Stimulated activated CD8-positive, alpha-beta memory T cell treated with anti-CD3 and anti-CD28 coated beads, Interleukin-4, amount 100 ng/mL, for 48 hours (primary cell): Measurements from ENCODE around the gene ITM2C.
A peak's percentile ranks its signal among the peaks of the same experiment; 100 is the strongest.

Experiments
- DNase-seq: peaks from one replicate; pipeline ENCODE4 v3.0.0-alpha.2; 2020

Gene ITM2C

GRCh38 chr2:230908595-230909191 lies 44.0 kb downstream of the ITM2C start:
- DNase-seq: peak; percentile 78

GRCh38 chr2:230909841-230910545 lies 45.3 kb downstream of the ITM2C start:
- peak; percentile 21 for DNase-seq

DNA sequence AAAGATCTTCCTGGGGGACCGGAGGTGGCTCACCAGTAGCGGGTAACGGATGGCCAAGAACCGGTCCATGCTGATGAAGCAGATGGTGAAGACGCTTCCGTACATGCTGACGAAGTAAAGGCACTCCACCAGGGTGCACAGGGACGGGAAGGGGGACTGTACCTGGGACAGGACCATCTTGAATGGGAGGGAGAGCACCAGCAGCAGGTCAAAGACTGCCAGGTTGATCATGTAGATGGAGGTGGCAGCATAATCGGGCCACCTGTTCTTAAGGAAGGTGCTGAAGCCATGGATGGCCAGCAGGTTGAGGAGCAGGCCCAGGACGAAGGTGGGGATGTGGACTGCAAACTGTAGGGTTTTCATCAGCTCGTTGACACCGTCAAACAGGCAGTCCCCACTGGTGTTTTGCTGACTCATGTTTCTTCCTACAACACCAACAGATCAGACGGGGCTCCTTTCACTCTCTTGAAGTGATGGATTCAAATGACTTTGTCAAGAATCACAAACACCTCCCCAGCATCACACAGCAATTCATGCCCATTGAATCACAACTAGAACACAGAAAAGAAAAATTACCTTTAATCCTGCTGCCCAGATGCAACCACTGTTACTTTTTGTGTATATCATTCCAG lies 45.9 kb downstream of the ITM2C start:
- DNase-seq: peak; percentile 22

- no peak for DNase-seq
Measured at GRCh38 chr2:230912046-230912445, 47.3 kb downstream of the ITM2C start.

- DNase-seq: no peak
Measured at GRCh38 chr2:230912724-230913123, 48.0 kb downstream of the ITM2C start.

DNA sequence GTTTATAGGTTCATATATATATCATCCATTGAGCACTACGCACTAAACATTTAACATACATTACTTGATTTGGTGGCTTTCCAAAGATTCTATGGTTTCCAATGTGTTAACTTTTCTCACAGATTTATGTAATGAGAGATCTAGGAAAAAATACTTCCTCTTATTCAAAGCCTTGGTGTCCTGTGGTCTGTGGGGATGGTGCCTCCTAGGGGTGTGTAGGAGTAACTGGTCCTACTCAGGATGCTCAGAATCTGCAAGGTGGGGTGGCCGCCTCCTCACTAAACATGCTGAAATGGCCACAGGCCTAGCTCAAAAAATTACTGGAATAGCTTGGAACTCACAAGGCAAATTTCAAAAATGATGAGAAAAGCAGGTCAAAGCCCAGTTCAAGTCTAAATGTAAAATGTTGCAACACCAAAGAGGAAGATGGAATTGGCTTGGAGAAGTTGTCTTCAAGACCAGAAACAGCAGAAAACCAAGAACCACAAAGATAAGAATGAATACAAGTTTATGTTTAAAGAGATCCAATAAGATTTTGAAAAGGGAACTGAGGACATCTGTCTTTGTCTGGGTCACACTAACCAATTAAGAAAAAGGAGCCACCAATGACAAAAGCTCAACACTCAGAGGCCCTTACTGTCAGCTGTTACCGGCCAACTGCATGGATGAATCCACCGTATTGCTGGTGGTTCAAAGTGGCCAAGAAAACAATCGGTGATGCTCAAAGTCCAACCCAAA lies 48.8 kb downstream of the ITM2C start:
- DNase-seq: peak; percentile 40

DNA sequence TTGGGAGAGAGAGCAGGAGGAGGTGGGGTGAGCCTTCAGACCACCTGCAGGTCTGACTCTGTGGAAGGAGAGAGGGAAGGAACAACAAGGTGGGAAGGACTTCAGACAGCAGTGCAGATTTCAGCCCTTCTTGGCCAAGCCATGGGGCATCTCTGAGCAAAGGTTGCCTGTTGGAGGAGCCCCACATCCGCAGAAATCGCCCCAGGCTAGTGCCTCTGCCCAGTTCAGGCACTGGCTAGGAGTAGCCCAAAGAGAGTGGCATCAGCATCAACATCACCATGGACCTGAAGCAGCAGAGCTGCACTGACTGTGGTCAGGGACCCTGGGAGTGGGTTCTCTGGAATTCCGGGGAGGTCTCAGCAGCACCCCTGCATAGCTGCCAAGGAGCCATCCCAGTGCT lies 50.1 kb downstream of the ITM2C start:
- DNase-seq: peak; percentile 24

DNA sequence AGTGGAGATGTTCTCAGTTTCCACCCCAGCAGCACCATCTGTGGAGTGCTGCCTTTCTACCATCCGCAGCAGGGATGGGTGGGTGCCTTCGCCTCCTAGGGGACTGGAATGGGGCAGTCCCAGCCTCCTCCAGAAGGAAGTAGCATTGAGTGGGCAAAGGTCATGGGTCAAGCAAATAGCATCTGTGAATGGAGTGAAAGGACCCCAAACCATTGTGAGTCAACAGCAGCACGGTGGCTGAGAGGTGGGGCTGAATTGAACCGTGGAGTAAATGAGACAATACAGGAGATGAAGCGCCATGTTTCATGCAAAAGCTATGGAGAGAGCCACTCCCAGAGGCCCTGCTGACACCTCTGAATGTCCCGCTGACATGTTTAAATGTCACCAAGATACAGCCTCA lies 50.6 kb downstream of the ITM2C start:
- DNase-seq: peak; percentile 22

GRCh38 chr2:230916218-230916617 lies 51.5 kb downstream of the ITM2C start:
- no peak for DNase-seq

GRCh38 chr2:230919240-230919639 lies 54.5 kb downstream of the ITM2C start:
- DNase-seq: no peak

DNA sequence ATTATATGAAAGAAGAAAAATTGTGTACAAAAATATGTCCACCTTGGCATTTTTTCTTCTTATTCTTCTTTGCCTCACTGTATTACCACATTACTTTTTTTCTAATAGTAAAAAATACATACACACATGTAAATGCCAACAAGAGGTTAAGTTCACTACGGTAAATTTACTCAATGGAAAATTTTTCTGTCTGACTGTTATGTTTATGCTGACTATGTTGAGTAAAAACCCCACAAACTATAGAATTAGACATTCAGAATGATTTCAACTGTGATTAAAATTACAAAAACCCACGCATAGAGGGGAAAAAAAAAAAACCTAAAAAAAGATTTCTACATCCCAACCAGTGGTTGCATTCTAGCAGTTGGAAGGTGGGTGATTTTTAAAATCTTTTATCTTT lies 54.9 kb downstream of the ITM2C start:
- no peak for DNase-seq

GRCh38 chr2:230920167-230920566 lies 55.4 kb downstream of the ITM2C start:
- DNase-seq: peak; percentile 33

DNA sequence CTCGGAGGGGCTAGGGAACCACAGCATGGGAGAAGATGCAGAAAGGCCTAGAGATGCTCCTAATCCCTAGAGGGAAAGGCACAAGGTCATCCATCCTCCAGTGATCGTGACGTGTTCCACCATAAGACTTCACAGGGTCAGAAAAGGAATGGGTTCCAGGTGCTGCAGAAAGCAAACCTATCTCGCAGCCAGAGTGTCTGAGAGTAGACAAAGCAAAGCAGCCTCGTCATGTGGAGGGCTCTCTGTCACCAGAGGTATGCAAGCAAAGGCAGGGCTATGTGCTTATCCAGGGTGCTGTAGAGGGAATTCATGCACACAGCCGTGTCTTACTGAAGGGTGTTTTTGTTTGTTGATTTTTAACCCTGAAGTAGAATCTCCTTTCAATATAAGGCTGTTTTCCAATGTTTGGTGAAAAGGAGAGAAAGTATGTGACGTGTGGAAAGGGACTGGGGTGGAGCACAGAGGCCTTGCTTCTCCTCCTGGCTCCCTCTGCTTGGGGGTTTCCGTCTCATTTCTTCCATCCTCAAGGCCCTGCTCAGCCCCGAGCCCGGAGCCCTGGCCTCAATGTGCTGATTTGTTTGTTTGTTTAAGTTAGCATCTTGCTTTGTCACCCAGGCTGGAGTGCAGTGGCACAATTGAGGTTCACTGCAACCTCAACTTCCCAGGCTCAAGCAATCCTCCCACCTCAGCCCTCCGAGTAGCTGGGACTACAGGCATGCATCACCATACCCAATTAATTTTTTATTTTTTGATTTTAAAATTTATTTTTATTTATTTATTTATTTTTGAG lies 57.3 kb downstream of the ITM2C start:
- peak; percentile 24 for DNase-seq

GRCh38 chr2:230922951-230923717 lies 58.4 kb downstream of the ITM2C start:
- peak; percentile 39 for DNase-seq

DNA sequence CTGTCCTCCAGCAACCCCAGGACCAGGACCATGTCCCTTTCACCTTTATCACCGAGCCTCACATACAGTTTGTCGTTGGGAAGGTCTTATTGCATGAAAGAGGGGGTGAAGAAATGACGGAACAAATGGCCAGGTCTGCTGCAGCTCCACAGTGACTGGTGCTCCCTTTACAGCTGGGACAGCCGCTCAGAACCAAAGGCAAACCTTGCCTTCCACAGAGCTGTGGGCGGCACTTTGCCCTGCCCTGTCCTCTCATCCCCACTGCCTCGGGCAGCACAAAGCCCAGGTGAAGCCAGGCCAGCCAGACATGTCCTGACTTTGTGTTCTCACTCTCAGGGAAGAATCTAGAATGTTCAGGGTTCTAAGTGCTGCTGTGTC lies 59.3 kb downstream of the ITM2C start:
- DNase-seq: no peak

DNA sequence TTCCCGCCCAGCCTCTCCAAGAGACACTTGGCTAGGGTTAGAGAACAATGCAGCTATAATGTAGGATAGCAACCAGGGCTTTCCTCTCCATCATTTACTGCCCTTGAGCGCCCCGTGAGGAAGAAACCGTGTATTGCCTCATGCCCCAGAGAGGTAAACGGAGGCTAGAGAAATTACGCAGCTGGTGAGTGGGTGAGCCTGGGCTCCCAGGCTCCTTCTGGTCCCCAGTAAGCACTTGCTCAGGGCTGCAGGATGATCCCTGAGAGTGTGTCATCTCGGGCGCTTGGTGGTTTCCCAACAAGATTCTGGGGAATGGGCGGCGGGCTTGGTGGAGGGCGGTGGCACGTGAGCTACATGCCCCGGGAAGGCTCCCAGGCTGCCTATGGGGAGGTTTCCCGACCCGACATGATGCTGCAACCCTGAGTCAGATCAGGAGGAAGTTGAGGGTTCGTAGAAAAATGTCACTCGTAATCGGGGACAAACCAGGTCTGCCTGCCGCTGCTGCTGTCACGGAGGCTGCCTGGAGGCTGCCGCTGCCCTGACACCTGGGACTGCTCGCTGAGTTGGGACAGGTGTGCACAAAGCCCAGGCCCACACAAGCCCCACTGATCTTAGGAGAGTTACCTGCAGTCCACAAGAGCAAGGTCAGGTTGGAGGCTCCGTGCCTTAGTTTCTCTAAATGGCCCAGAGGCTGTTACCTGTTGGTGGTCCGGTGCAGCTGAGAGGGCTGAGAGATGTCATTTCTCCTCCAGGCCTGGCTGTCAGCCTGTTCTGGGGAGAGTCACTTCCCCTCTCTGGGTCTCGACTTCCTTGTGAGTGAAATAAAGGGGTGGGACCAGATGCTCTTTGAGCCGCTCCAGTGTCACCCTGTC lies 60.0 kb downstream of the ITM2C start, which contains the start of gene GPR55:
Gene GPR55 (minus strand): TSS at position 773 of the 872 bp plus-strand sequence. CDS start 14,280 bp downstream, outside the sequence.
- DNase-seq: peak; percentile 84

DNA sequence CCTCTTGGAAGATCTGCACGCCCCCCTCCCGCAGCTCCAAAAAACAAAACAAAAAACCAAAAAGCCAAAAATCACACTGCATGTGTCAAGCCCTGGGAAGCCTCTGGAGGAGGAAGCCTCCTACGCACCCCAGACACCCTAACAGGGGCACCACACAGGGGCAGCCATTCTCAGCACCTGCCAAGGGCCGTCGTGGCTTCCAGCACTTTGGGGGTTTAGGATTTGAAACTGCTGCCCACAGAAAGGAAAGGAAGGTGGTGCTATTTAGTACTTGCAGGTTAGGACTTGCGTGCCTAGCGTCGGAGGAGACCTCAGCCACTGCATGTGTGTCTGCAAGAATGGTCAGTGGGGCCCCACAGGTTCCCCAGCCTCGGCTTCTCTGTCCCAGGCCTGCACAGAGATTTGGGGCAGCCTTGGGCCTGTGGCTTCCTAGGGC lies 60.7 kb downstream of the ITM2C start:
- peak; percentile 58 for DNase-seq

DNA sequence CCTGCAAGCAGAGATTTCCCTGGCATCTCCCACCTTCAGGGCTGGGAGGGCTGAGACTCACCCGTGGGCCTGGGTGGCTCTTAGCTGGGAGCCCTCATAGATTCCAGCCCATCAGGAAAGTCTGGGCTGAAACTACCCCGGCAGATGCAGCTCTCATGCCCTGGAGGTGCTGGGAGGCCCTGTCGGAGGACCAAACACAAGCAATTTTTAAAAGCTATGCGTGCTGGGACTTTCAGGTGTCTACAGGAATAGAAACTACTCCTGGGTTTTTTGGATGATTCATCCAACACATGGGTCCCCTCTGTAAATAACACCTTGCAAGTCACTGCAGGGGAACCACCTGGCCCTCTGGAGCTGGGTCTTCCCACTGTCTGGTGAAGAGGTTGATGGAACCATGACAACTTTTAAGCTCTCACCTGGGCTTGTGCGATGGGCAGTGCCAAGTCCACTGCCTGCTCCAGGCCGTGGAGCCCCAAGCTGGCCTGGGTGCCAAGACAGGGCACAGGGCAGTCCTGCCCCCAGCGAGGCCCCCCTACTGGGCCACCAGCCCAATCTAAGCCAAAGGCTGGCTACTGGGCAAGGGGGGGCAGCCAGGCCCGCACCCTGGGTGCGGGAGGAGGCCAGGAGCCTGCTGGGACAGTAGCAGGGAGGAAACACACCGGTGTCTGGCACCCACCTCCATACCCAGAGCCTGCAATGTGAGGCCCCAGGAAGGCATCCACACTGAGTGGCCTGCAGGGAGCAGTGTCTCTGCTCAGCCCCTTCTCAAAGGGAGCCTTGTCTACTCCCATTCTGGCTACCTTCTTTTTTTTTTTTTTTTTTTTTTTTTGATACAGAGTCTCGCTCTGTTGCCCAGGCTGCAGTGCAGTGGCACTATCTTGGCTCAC lies 61.4 kb downstream of the ITM2C start:
- peak; percentile 65 for DNase-seq

DNA sequence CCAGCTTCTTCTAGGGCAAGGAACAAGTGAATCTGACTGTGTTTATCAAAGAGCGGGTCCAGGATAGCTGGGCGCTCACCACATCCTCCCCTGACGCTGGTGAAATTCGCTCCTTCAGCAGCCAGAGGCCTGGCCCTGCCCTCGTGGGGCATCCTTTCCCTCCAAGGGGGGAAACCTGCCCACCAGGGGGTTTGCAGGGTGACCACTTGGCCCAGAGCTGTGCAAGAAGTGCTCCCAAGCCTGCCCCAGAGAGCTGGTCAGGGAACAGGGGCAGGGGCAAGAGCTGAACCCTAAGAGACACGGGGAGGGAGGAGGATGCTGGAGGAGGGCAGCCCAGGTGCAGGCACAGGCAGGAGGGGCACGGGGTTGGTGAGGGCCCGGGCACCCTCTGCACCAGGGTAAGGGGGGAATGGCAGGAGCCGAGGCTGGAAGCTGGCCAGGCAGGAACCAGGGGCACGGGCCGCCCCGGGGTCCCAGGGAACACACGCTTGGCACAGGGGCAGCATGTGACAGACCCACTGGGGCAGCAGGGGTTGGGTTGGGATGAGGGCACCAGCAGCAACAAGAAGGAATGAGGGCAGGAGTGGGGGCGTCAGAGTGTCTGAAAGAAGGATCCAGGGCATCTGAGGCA lies 63.1 kb downstream of the ITM2C start:
- peak; percentile 24 for DNase-seq
